NCI-H146 (cell line): ENCODE data around the gene TRIM5.

Experiments used
- DNase-seq: peaks from one replicate; lab custom pipeline; 2025; lab: John Stamatoyannopoulos, UW

The TRIM5 gene

DNA sequence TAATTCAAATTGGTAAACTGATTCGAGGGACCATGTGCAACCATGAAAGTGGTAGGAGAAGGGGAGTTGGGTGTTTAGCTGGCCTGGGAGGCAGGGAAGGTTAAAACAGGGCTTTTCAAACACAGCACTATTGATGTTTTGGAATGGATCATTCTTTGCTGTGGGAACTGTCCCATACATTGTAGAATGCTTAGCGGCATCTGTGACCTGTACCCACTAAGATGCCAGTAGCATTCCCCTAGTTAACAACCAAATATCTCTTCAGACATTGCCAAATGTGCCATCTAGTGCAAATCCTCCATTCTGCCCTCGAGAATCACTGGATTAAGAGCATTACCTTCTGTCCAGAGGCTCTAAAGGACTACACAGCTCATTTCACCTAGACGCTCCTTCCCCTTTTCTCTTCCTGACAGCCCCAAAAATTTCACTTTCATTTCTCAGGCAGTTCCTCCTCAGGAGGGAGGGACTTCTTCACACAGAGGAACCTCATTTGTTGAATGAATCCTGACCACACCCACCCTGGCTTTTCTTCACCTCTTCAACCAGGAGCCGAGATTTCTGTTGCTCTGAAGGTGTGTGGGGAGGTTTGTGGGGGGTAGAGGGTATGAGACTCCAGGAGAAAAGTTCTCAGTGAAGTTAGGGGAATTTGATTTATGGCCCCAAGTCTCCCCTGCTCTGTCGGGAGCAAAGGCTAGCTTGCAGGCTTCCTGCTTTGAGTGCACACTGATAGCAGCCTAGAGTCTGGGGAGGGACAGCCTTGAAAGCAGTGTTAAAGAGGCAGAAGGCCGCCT lies 60.2 kb downstream of the TRIM5 start, which contains the start of gene TRIM34:
TRIM34 (plus strand) TSS at position 513 of the 791 bp plus-strand sequence. CDS start 7,331 bp downstream, outside the sequence.
- no peak for DNase-seq

DNA sequence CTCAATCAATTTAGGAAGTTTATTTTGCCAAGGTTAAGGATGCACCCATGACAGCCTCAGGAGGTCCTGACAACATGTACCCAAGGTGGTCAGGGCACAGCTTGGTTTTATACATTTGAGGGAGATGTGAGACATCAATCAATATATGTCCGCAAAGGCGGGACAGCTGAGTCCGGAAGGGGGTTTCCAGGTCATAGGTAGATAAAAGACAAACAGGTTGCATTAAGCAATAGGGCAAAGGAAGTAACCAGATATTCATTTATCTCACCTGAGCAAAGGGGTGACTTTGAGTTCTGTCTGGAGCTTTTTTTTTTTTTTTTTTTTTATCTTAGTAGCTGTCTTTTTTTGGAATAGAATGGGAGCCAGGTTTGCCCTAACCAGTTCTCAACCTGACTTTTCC lies 62.1 kb downstream of the TRIM5 start:
- DNase-seq = no peak

- no peak for DNase-seq
Measured at GRCh38 chr11:5621580-5621979, 63.3 kb downstream of the TRIM5 start.

DNA sequence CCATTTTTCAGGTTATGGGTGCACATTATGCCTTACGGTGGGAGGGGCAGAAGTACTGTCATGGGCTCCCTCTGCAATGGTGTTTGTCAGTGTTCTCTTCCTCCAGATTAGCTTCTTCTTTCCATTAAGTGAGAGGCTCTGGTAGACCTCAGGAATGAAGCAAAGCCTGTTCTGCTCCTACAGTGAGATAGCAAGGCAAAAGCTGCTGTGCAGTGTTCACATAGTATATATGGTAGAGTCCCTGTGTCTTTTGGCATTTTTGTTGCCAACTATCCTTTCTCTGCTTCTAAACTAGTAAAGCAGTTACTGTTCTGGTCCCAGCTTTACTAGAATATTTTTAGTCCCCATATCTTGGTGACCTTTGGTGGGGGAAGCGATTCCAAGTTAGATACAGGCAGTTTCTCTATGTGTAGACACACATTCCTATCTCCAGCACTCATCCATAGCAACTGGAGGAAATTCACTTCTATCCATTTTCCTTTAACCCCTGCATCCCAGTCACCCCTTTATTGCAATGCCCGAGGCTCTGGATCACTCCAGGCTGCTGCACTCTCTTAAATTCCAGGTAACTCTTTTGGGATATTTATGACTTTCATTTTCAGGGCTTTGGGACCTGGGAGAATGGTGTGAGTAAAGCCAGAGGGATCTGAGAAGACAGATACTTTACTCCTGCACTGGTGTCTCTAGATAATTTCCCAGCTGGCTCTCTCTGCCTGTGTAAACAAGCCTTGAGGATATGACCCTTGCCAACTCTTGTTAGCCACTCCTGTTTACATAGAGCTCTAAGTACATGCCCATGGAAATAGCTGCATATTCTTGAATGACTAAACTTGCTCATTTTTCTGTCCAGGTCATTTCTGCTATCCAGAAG lies 64.0 kb downstream of the TRIM5 start:
- DNase-seq = peak; percentile 11

DNA sequence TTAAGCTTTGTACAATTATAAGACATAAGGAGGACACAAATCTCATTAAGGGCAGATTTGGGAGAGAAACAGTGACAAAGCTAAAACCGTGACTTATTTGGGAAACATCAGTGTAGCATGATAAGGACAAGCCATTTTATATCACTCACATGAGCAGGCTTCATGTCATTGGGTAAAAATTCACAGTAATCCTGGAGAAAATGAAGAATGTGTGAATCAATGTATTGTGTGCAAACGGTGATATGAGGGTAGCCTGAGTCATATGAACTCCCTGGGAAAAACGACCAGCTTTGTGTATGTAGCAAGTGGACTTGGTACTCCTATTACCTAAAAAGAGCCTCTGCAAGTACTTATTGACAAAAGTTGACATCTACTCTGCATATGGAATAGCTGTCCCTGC lies 66.1 kb downstream of the TRIM5 start:
- no peak for DNase-seq
